LNCAP (cell line): Measurements from ENCODE around the gene TMC1.

Source experiments
- CTCF ChIP-seq: fragments of 450-650 bp; IDR thresholded peaks from 2 replicates; pipeline ENCODE4 v1.5.1; 2017; ENCODE audit warnings: mild to moderate bottlenecking

The TMC1 gene

GRCh38 chr9:72480921-72481320 is 40.5 kb upstream of the TMC1 start:
- TF ChIP-seq CTCF = no peak

- no peak for TF ChIP-seq CTCF
Measured at GRCh38 chr9:72485821-72486593, 35.4 kb upstream of the TMC1 start.

GRCh38 chr9:72486594-72486955 is 34.8 kb upstream of the TMC1 start:
- no peak for TF ChIP-seq CTCF

- no peak for TF ChIP-seq CTCF
Measured at GRCh38 chr9:72489986-72490385, 31.4 kb upstream of the TMC1 start.

GRCh38 chr9:72491242-72491641 is 30.2 kb upstream of the TMC1 start:
- no peak for TF ChIP-seq CTCF

GRCh38 chr9:72494051-72494450 is 27.4 kb upstream of the TMC1 start:
- no peak for TF ChIP-seq CTCF

- no peak for TF ChIP-seq CTCF
Measured at GRCh38 chr9:72497447-72498046, 23.9 kb upstream of the TMC1 start.
